ENCODE measurements around the gene RARRES2. TPM values are rescaled to one million over a fixed set of nuclear protein-coding genes. Genes with fewer than 3 reads are reported as not detected.

Gene RARRES2
- polyA plus RNA-seq, 1 donor (not counting 4 experiments of a cell fraction or from before 2014, with no cell fraction given) = not detected

DNA sequence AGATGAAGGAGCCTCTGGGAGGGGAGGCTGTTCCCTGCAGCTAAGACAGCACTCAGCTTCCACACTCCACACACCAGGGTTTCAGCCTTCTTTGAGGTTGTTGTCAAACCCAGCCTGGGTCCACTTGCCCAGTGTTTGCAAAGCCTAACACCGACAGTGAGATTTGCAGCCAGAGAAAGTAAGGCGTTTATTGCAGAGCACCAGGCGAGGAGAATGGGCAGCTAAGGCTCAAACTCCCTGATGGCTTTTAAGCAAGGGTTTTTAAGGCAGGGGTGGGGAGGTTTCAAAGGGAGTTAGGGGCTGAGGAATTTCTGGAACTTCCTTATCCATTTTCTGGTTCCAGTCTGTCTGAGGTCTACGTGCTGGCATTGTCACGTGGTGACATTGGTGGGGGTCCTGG, 33.0 kb upstream of the RARRES2 start:
- Histone ChIP-seq H3K27ac (ENCODE audit: control insufficient read depth, insufficient read depth, low read length) (no peak overlapping the region), H3K9me1 (ENCODE audit: control insufficient read depth, extremely low read depth, insufficient read depth, low read length) (no peaks in the 10 kb centered on the region), H3K9ac (ENCODE audit: control insufficient read depth, extremely low read depth, insufficient read depth, low read length) (no peak overlapping the region), H3K4me1 (ENCODE audit: control insufficient read depth, extremely low read depth, insufficient read depth, low read length) (peaks cover 24% of the 10 kb centered on the region), H3K9me3 (ENCODE audit: control insufficient read depth, low read depth, low read length) (no peaks in the 10 kb centered on the region), H3K4me3 (ENCODE audit: control insufficient read depth in 2 of 3, extremely low read depth in 1 of 3, insufficient read depth in 2 of 3, low read depth in 1 of 3, low read length in 3 of 3) (no peak overlapping the region), H4K20me1 (ENCODE audit: control insufficient read depth, extremely low read depth, insufficient read depth, low read length) (peaks cover 3% of the 10 kb centered on the region), H3K36me3 (ENCODE audit: control insufficient read depth in 2 of 2, extremely low read depth in 1 of 2, insufficient read depth in 2 of 2, low read length in 2 of 2) (peaks cover 1 to 5% of the 10 kb centered on the region in 2 experiments), H3K27me3 (ENCODE audit: control insufficient read depth, extremely low read depth, insufficient read depth, low read length) (no peaks in the 10 kb centered on the region), H3K4me2 (ENCODE audit: control insufficient read depth, extremely low read depth, insufficient read depth, low read depth, low read length) (no peak overlapping the region), H2AFZ (ENCODE audit: control insufficient read depth, low read length) (no peak overlapping the region), H3K79me2 (ENCODE audit: control insufficient read depth, insufficient read depth, low read length) (no peaks in the 10 kb centered on the region)
- DNase-seq (ENCODE audit: low read depth, low spot score) (no peak), FAIRE-seq (no peak)
- no peak for TF ChIP-seq EZH2 (IDR thresholded peaks at IDR 0.05; ENCODE audit: low read length)
- TF ChIP-seq, protein P1, sequence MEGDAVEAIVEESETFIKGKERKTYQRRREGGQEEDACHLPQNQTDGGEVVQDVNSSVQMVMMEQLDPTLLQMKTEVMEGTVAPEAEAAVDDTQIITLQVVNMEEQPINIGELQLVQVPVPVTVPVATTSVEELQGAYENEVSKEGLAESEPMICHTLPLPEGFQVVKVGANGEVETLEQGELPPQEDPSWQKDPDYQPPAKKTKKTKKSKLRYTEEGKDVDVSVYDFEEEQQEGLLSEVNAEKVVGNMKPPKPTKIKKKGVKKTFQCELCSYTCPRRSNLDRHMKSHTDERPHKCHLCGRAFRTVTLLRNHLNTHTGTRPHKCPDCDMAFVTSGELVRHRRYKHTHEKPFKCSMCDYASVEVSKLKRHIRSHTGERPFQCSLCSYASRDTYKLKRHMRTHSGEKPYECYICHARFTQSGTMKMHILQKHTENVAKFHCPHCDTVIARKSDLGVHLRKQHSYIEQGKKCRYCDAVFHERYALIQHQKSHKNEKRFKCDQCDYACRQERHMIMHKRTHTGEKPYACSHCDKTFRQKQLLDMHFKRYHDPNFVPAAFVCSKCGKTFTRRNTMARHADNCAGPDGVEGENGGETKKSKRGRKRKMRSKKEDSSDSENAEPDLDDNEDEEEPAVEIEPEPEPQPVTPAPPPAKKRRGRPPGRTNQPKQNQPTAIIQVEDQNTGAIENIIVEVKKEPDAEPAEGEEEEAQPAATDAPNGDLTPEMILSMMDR (optimal IDR thresholded peaks at IDR 0.05 in 1 of 3, IDR thresholded peaks at IDR 0.05 in 1 of 3, conservative IDR thresholded peaks at IDR 0.05 in 1 of 3; ENCODE audit: extremely low read depth in 1 of 3, insufficient read depth in 2 of 3, low read length in 3 of 3) = no peak
- dilution Hi-C loops (cut with MboI; ENCODE audit: extremely low pct_ligation_motif_present, low sequenced_read_pairs) = no loop called here

DNA sequence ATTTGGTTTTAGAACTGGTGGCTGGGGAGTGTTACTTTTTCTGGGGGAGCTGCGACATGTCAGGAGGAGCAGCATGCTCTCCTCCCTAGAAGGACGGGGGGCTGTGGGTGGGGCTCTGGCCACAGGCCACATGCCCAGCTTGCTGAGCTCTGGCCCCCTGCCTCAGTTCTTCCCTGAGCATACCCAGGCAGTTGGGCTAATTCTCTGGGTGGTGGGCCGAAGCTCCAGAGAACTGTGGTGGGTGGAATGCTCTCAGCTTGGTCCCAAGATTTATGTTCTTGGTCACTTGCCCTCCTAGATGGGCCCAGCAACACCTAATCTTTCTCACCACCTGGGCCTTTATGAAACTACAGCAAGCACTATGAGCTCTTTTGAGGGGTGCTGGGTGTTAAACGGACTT, 32.6 kb upstream of the RARRES2 start:
- Histone ChIP-seq H2AFZ (ENCODE audit: control insufficient read depth, low read length) (no peak overlapping the region), H3K9me1 (ENCODE audit: control insufficient read depth, extremely low read depth, insufficient read depth, low read length) (no peaks in the 10 kb centered on the region), H3K27me3 (ENCODE audit: control insufficient read depth, extremely low read depth, insufficient read depth, low read length) (no peaks in the 10 kb centered on the region), H3K4me2 (ENCODE audit: control insufficient read depth, extremely low read depth, insufficient read depth, low read depth, low read length) (no peak overlapping the region), H3K9ac (ENCODE audit: control insufficient read depth, extremely low read depth, insufficient read depth, low read length) (no peak overlapping the region), H3K79me2 (ENCODE audit: control insufficient read depth, insufficient read depth, low read length) (no peaks in the 10 kb centered on the region), H3K9me3 (ENCODE audit: control insufficient read depth, low read depth, low read length) (no peaks in the 10 kb centered on the region), H3K4me1 (ENCODE audit: control insufficient read depth, extremely low read depth, insufficient read depth, low read length) (peaks cover 28% of the 10 kb centered on the region), H3K4me3 (ENCODE audit: control insufficient read depth in 2 of 3, extremely low read depth in 1 of 3, insufficient read depth in 2 of 3, low read depth in 1 of 3, low read length in 3 of 3) (no peak overlapping the region), H3K27ac (ENCODE audit: control insufficient read depth, insufficient read depth, low read length) (no peak overlapping the region), H4K20me1 (ENCODE audit: control insufficient read depth, extremely low read depth, insufficient read depth, low read length) (peaks cover 3% of the 10 kb centered on the region), H3K36me3 (ENCODE audit: control insufficient read depth in 2 of 2, extremely low read depth in 1 of 2, insufficient read depth in 2 of 2, low read length in 2 of 2) (peaks cover 1 to 5% of the 10 kb centered on the region in 2 experiments)
- TF ChIP-seq EZH2 (IDR thresholded peaks at IDR 0.05; ENCODE audit: low read length) = no peak
- TF ChIP-seq, protein P1 (optimal IDR thresholded peaks at IDR 0.05 in 1 of 3, IDR thresholded peaks at IDR 0.05 in 1 of 3, conservative IDR thresholded peaks at IDR 0.05 in 1 of 3; ENCODE audit: extremely low read depth in 1 of 3, insufficient read depth in 2 of 3, low read length in 3 of 3) = no peak
- FAIRE-seq (no peak), DNase-seq (ENCODE audit: low read depth, low spot score) (no peak)
- dilution Hi-C loops (cut with MboI; ENCODE audit: extremely low pct_ligation_motif_present, low sequenced_read_pairs) = no loop called here
